ENCODE data around the gene PTPN23.

PTPN23 gene

DNA sequence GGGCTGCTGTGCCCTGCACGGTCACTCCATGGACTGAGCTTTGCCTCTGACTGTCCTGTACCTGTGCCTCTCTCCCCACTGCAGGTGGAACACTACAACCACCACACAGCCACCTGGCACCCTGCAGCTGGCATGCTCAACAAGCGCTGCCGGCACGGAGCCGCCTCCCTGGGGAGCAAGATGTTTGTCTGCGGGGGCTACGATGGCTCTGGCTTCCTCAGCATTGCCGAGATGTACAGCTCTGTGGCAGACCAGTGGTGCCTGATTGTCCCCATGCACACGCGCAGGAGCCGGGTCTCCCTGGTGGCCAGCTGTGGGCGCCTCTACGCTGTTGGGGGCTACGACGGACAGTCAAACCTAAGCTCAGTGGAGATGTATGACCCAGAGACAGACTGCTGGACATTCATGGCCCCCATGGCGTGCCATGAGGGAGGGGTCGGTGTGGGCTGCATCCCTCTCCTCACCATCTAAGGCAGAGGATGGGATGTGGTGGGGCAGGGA, 37.3 kb upstream of the PTPN23 start:
- Histone ChIP-seq H3K9me2 (replicated peaks; ENCODE audit: insufficient read depth, low read length) (no peaks in the 10 kb centered on the region), H3K79me2 (ENCODE audit: insufficient read depth, low read length) (no peaks in the 10 kb centered on the region), H2AFZ (ENCODE audit: low read depth, low read length, severe bottlenecking) (no peak overlapping the region), H4K20me1 (ENCODE audit: low read depth, low read length) (no peaks in the 10 kb centered on the region), H3K9ac (ENCODE audit: low read length) (no peak overlapping the region), H3K36me3 (ENCODE audit: low read length) (no peaks in the 10 kb centered on the region), H3K4me2 (ENCODE audit: low read depth, low read length, poor library complexity, severe bottlenecking) (no peak overlapping the region), H3F3A (ENCODE audit: insufficient read depth) (0 out of 2 replicates have a peak, but pooled peaks cover 2% of the 10 kb centered on the region), H3K27me3 (ENCODE audit: low read length) (no peaks in the 10 kb centered on the region), H3K4me3 (ENCODE audit: insufficient read depth, low read length, poor library complexity, severe bottlenecking) (no peak overlapping the region), H3K27ac (ENCODE audit: low read depth, low read length) (no peak overlapping the region), H3K9me3 (ENCODE audit: insufficient read depth, low read length) (no peaks in the 10 kb centered on the region)
- TF ChIP-seq, protein P1, sequence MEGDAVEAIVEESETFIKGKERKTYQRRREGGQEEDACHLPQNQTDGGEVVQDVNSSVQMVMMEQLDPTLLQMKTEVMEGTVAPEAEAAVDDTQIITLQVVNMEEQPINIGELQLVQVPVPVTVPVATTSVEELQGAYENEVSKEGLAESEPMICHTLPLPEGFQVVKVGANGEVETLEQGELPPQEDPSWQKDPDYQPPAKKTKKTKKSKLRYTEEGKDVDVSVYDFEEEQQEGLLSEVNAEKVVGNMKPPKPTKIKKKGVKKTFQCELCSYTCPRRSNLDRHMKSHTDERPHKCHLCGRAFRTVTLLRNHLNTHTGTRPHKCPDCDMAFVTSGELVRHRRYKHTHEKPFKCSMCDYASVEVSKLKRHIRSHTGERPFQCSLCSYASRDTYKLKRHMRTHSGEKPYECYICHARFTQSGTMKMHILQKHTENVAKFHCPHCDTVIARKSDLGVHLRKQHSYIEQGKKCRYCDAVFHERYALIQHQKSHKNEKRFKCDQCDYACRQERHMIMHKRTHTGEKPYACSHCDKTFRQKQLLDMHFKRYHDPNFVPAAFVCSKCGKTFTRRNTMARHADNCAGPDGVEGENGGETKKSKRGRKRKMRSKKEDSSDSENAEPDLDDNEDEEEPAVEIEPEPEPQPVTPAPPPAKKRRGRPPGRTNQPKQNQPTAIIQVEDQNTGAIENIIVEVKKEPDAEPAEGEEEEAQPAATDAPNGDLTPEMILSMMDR (IDR thresholded peaks at IDR 0.05; ENCODE audit: insufficient read depth, low read length, poor library complexity, severe bottlenecking), result no peak
- no peak for TF ChIP-seq EZH2phosphoT487 (conservative IDR thresholded peaks at IDR 0.05; ENCODE audit: low read length)

DNA sequence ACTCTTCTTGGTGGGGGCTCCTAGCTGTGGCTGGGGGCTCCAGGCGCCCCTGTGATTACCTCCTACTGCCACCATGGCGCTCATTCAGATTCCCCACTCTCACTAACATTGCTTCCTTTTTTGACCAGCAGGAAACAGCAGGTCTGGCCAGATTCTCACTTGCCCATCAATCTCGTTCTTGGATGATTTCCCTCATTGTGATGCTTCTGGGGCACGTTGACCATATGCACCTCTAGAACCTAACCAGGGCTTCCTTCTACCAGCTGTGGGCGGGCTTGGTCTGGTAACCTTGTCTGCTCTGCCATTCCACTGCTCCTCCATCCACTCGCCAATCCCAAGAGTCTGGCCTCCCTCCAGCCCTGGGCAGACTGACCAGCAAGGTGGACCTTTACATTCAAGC, 35.9 kb upstream of the PTPN23 start:
- H3K27ac ChIP-seq (ENCODE audit: low read depth, low read length), result no peak overlapping the region
- 0 out of 2 replicates have a peak, but pooled peaks cover 7% of the 10 kb centered on the region for H3F3A ChIP-seq (ENCODE audit: insufficient read depth)
- H3K4me3 ChIP-seq (ENCODE audit: insufficient read depth, low read length, poor library complexity, severe bottlenecking), result no peak overlapping the region
- H3K4me2 ChIP-seq (ENCODE audit: low read depth, low read length, poor library complexity, severe bottlenecking), result no peak overlapping the region
- no peaks in the 10 kb centered on the region for H3K79me2 ChIP-seq (ENCODE audit: insufficient read depth, low read length)
- no peak overlapping the region for H3K9ac ChIP-seq (ENCODE audit: low read length)
- no peaks in the 10 kb centered on the region for H3K9me2 ChIP-seq (replicated peaks; ENCODE audit: insufficient read depth, low read length)
- H3K27me3 ChIP-seq (ENCODE audit: low read length), result no peaks in the 10 kb centered on the region
- TF ChIP-seq, protein P1 (IDR thresholded peaks at IDR 0.05; ENCODE audit: insufficient read depth, low read length, poor library complexity, severe bottlenecking), result no peak
- TF ChIP-seq EZH2phosphoT487 (conservative IDR thresholded peaks at IDR 0.05; ENCODE audit: low read length), result no peak
- no peak overlapping the region for H2AFZ ChIP-seq (ENCODE audit: low read depth, low read length, severe bottlenecking)
- H4K20me1 ChIP-seq (ENCODE audit: low read depth, low read length), result no peaks in the 10 kb centered on the region
- no peaks in the 10 kb centered on the region for H3K36me3 ChIP-seq (ENCODE audit: low read length)
- H3K9me3 ChIP-seq (ENCODE audit: insufficient read depth, low read length), result no peaks in the 10 kb centered on the region

DNA sequence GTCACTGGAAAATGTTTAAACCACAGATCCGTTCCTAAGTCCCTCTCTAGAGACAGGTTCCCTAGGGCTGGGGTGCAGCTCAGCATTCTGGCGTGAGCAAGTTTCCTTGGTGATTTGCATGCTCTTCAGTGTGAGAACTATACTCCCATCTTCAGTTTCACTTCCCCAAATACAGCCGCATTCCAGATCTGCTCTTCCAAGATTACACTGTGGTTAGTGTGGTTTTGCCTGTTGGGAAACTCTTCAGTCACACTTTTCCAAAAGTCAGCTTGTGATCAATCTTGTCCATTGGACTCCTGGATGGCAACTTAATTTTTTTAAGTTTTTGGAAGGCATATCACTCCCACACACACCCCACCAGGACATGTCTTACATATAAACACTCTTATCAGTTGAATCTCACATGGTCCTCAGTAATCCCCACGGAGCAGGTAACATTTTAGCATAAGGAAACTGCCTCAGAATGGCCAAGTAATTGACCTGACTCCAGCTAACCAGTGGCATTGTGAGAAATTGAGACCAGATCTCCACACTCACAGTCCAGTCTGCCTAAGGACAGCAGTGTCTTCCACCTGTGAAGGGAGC, 33.5 kb upstream of the PTPN23 start:
- Histone ChIP-seq H3K4me3 (ENCODE audit: insufficient read depth, low read length, poor library complexity, severe bottlenecking) (no peak overlapping the region), H3K9me3 (ENCODE audit: insufficient read depth, low read length) (no peaks in the 10 kb centered on the region), H3K4me2 (ENCODE audit: low read depth, low read length, poor library complexity, severe bottlenecking) (no peak overlapping the region), H3K27ac (ENCODE audit: low read depth, low read length) (no peak overlapping the region), H2AFZ (ENCODE audit: low read depth, low read length, severe bottlenecking) (no peak overlapping the region), H3F3A (ENCODE audit: insufficient read depth) (0 out of 2 replicates have a peak, but pooled peaks cover 12% of the 10 kb centered on the region), H3K9ac (ENCODE audit: low read length) (no peak overlapping the region), H3K27me3 (ENCODE audit: low read length) (no peaks in the 10 kb centered on the region), H4K20me1 (ENCODE audit: low read depth, low read length) (no peaks in the 10 kb centered on the region), H3K79me2 (ENCODE audit: insufficient read depth, low read length) (no peaks in the 10 kb centered on the region), H3K36me3 (ENCODE audit: low read length) (no peaks in the 10 kb centered on the region), H3K9me2 (replicated peaks; ENCODE audit: insufficient read depth, low read length) (no peaks in the 10 kb centered on the region)
- no peak for TF ChIP-seq EZH2phosphoT487 (conservative IDR thresholded peaks at IDR 0.05; ENCODE audit: low read length)
- TF ChIP-seq, protein P1 (IDR thresholded peaks at IDR 0.05; ENCODE audit: insufficient read depth, low read length, poor library complexity, severe bottlenecking), result no peak
